Ovary (tissue), 3 donors: Measurements from ENCODE around the gene ACVR1B.

Experiments
- CTCF ChIP-seq, 3 donors: fragments of 450-650 bp in 2 of 3; fragments of 200-600 bp in 1 of 3; IDR thresholded peaks; one replicate each; pipeline versions ENCODE4 v1.5.1 to v1.8.0; 2016 to 2022; ENCODE audit warnings: antibody characterized with exemption in 3 of 3, mild to moderate bottlenecking in 1 of 3
- EP300 ChIP-seq: sonication (generic); formaldehyde crosslinking; IDR thresholded peaks from one replicate; pipeline ENCODE4 v1.6.1; 2017; ENCODE audit warnings: antibody characterized with exemption
- POLR2A ChIP-seq: fragments of 450-650 bp; IDR thresholded peaks from one replicate; pipeline ENCODE4 v1.6.1; 2017; ENCODE audit warnings: antibody characterized with exemption, mild to moderate bottlenecking, moderate library complexity
- donor health status: DM: no; HTN: no; CAD: no.

GRCh38 chr12:52003016-52003550, 51.6 kb downstream of the ACVR1B start:
- TF ChIP-seq POLR2A (no peak), EP300 (no peak), CTCF (IDR thresholded peaks at IDR 0.05) (no peak)
